SK-N-SH (cell line): ENCODE data around the gene COBLL1. TPM values are rescaled to one million over a fixed set of nuclear protein-coding genes. Genes with fewer than 3 reads are reported as not detected.

Experiments
- CTCF ChIA-PET: fragments of 300-600, 350-600 bp; formaldehyde crosslinking; extraction: SDS; loops from one replicate; lab custom pipeline; 2021; lab: Yijun Ruan, JAX
- POLR2A ChIA-PET: fragments of 350-600 bp; sonication (Branson Sonifier 250); formaldehyde crosslinking; extraction: SDS; loops from one replicate; lab custom pipeline; 2020; ENCODE audit warnings: antibody characterized with exemption, inconsistent platforms; lab: Yijun Ruan, JAX
- DNase-seq: peaks from one replicate; pipeline ENCODE4 v3.0.0; 2012
- H2AFZ ChIP-seq: fragments of 200-600 bp; sonication (generic); 2 replicates; pipeline ENCODE4 v1.8.1; 2016; ENCODE audit warnings: antibody characterized with exemption, mild to moderate bottlenecking, low read depth
- H3F3A ChIP-seq: fragments of 200-600 bp; sonication (generic); replicated peaks from 2 replicates; pipeline ENCODE3; 2016; ENCODE audit warnings: antibody characterized with exemption, mild to moderate bottlenecking; ENCODE audit not compliant: insufficient read depth
- H3K27ac ChIP-seq, 2 experiments: fragments of 200-500 bp in 1 of 2; fragments of 200-600 bp in 1 of 2; sonication (Bioruptor generic) in 1 of 2; sonication (generic), shearing (Covaris generic) in 1 of 2; 2 replicates each; pipeline versions ENCODE4 v1.5.1 to v1.6.1; 2014 to 2016; ENCODE audit warnings: low read depth in 2 of 2, inconsistent platforms in 1 of 2, low read length in 1 of 2, mild to moderate bottlenecking in 1 of 2, mixed read lengths in 1 of 2
- H3K27me3 ChIP-seq: fragments of 200-600 bp; sonication (generic), shearing (Covaris generic); 2 replicates; pipeline ENCODE4 v1.6.1; 2016; ENCODE audit warnings: mixed run types; ENCODE audit not compliant: insufficient read depth
- H3K36me3 ChIP-seq, 2 experiments: fragments of 200-500 bp in 1 of 2; fragments of 200-600 bp in 1 of 2; sonication (Bioruptor generic) in 1 of 2; sonication (generic) in 1 of 2; replicated peaks in 1 of 2; 2 replicates each; pipeline versions ENCODE3 to v1.5.1; 2014 to 2016; ENCODE audit warnings: low read length in 1 of 2, mild to moderate bottlenecking in 1 of 2; ENCODE audit not compliant: insufficient read depth in 2 of 2, control insufficient read depth in 1 of 2
- H3K4me1 ChIP-seq, 2 experiments: fragments of 200-500 bp in 1 of 2; fragments of 200-600 bp in 1 of 2; sonication (Bioruptor generic) in 1 of 2; sonication (generic), shearing (Covaris generic) in 1 of 2; 2 replicates each; pipeline versions ENCODE4 v1.5.1 to v1.6.1; 2014 to 2016; ENCODE audit warnings: low read depth in 1 of 2, low read length in 1 of 2, mixed run types in 1 of 2; ENCODE audit not compliant: insufficient read depth in 2 of 2, control insufficient read depth in 1 of 2
- H3K4me2 ChIP-seq: fragments of 200-600 bp; sonication (generic), shearing (Covaris generic); 2 replicates; pipeline ENCODE4 v1.6.1; 2017; ENCODE audit warnings: mixed run types
- H3K4me3 ChIP-seq, 2 experiments: fragments of 200-500 bp in 1 of 2; fragments of 200-600 bp in 1 of 2; sonication (Bioruptor generic) in 1 of 2; sonication (generic), shearing (Covaris generic) in 1 of 2; 2 replicates each; pipeline versions ENCODE4 v1.5.1 to v1.8.1; 2014 to 2016; ENCODE audit warnings: low read depth in 2 of 2, inconsistent platforms in 1 of 2, low read length in 1 of 2, mild to moderate bottlenecking in 1 of 2, mixed read lengths in 1 of 2, moderate library complexity in 1 of 2
- H3K79me2 ChIP-seq: fragments of 200-600 bp; sonication (generic); 2 replicates; pipeline ENCODE4 v1.8.1; 2017; ENCODE audit warnings: mild to moderate bottlenecking; ENCODE audit not compliant: insufficient read depth
- H3K9ac ChIP-seq: fragments of 200-600 bp; sonication (generic); 2 replicates; pipeline ENCODE4 v1.6.1; 2017; ENCODE audit warnings: mixed run types
- H3K9me2 ChIP-seq: fragments of 200-600 bp; sonication (generic); 2 replicates; pipeline ENCODE4 v1.6.1; 2017; ENCODE audit warnings: mixed run types
- H3K9me3 ChIP-seq: fragments of 200-600 bp; sonication (generic); 2 replicates; pipeline ENCODE4 v1.6.1; 2017; ENCODE audit warnings: mixed run types, mild to moderate bottlenecking, moderate library complexity
- H4K20me1 ChIP-seq: fragments of 200-600 bp; sonication (generic); 2 replicates; pipeline ENCODE4 v1.6.1; 2017; ENCODE audit warnings: mild to moderate bottlenecking, mixed run types; ENCODE audit not compliant: insufficient read depth
- CHD2 ChIP-seq: fragments of 150-350 bp; IDR thresholded peaks from 2 replicates; pipeline ENCODE4 v1.6.1; 2018; ENCODE audit warnings: low read length; ENCODE audit not compliant: partially characterized antibody
- ELF1 ChIP-seq: IDR thresholded peaks from 2 replicates; pipeline ENCODE4 v1.4.0; 2012
- EP300 ChIP-seq, 2 experiments: IDR thresholded peaks; 2 replicates each; pipeline versions ENCODE4 v1.4.0 to v1.6.1; 2012; ENCODE audit warnings: borderline replicate concordance in 1 of 2, low read depth in 1 of 2, low read length in 1 of 2
- FOSL2 ChIP-seq: IDR thresholded peaks from 2 replicates; pipeline ENCODE4 v1.4.0; 2012; ENCODE audit warnings: low read depth, mild to moderate bottlenecking, moderate library complexity, borderline replicate concordance
- FOXM1 ChIP-seq: IDR thresholded peaks from 2 replicates; pipeline ENCODE4 v1.4.0; 2012; ENCODE audit warnings: low read depth, mild to moderate bottlenecking
- JUND ChIP-seq: IDR thresholded peaks from 2 replicates; pipeline ENCODE4 v1.4.0; 2012
- MAX ChIP-seq: IDR thresholded peaks from 2 replicates; pipeline ENCODE4 v1.4.0; 2012; ENCODE audit warnings: low read depth
- MEF2A ChIP-seq: IDR thresholded peaks from 2 replicates; pipeline ENCODE4 v1.4.0; 2012; ENCODE audit warnings: low read depth, borderline replicate concordance
- MXI1 ChIP-seq: IDR thresholded peaks from 2 replicates; pipeline ENCODE4 v1.6.1; 2012; ENCODE audit warnings: mild to moderate bottlenecking, low read depth, low read length, improper control_type of control experiment
- NFIC ChIP-seq: IDR thresholded peaks from 2 replicates; pipeline ENCODE4 v1.4.0; 2012; ENCODE audit warnings: borderline replicate concordance
- PBX3 ChIP-seq: IDR thresholded peaks from 2 replicates; pipeline ENCODE4; 2012
- POLR2AphosphoS5 ChIP-seq: IDR thresholded peaks from 2 replicates; pipeline ENCODE4 v1.6.1; 2012; ENCODE audit warnings: low read depth, low read length
- RCOR1 ChIP-seq: fragments of 150-350 bp; IDR thresholded peaks from 2 replicates; pipeline ENCODE4 v1.6.1; 2017; ENCODE audit warnings: antibody characterized with exemption, low read length
- RFX5 ChIP-seq: IDR thresholded peaks from 2 replicates; pipeline ENCODE4 v1.6.1; 2012; ENCODE audit warnings: mild to moderate bottlenecking, improper control_type of control experiment, low read length
- RXRA ChIP-seq: IDR thresholded peaks from 2 replicates; pipeline ENCODE4 v1.4.0; 2012; ENCODE audit warnings: low read depth, mild to moderate bottlenecking, borderline replicate concordance
- SIN3A ChIP-seq: IDR thresholded peaks from 2 replicates; pipeline ENCODE4 v1.6.1; 2012; ENCODE audit warnings: low read depth, mild to moderate bottlenecking, low read length, moderate library complexity, borderline replicate concordance
- SMC3 ChIP-seq: IDR thresholded peaks from 2 replicates; pipeline ENCODE4 v1.6.1; 2012; ENCODE audit warnings: low read depth, low read length, improper control_type of control experiment
- TCF12 ChIP-seq: IDR thresholded peaks from 2 replicates; pipeline ENCODE4 v1.4.0; 2012
- TEAD4 ChIP-seq: IDR thresholded peaks from 2 replicates; pipeline ENCODE4 v1.4.0; 2012; ENCODE audit warnings: mild to moderate bottlenecking, borderline replicate concordance; ENCODE audit not compliant: insufficient read depth
- WGBS: methylation state at CpG from one replicate; pipeline ENCODE4 v1.1.6; 2017; ENCODE audit warnings: low lambda C conversion rate; 5-methylcytosine and 5-hydroxymethylcytosine counted together
- polyA plus RNA-seq, 3 experiments: library from polyadenylated mRNA; depleted of rRNA; stranded (reverse); fragments of >200 nt; gene quantifications; 2 replicates each; pipeline ENCODE4 v1.2.3, GENCODE V29; 2012

The COBLL1 gene
- polyA plus RNA-seq, 1 of the 3 experiments (the other 2 are of a cell fraction) = 3.1 TPM

GRCh38 chr2:164675027-164675426 lies 166.6 kb downstream of the COBLL1 start:
- no peak for DNase-seq
- no peaks in the 10 kb centered on the region for H4K20me1 ChIP-seq
- TF ChIP-seq MAX (no peak), POLR2AphosphoS5 (no peak), SIN3A (no peak), MXI1 (no peak), CHD2 (no peak), RFX5 (no peak)
- H3K79me2 ChIP-seq = no peaks in the 10 kb centered on the region
- H3K9me2 ChIP-seq = no peaks in the 10 kb centered on the region
- no peaks in the 10 kb centered on the region for H3K4me1 ChIP-seq
- H3K36me3 ChIP-seq = peaks cover 0 to 11% of the 10 kb centered on the region in 2 experiments
- H2AFZ ChIP-seq = no peak overlapping the region
- no peak overlapping the region for H3K9ac ChIP-seq
- no peak overlapping the region for H3K4me2 ChIP-seq
- CTCF ChIA-PET = no interaction called here
- H3F3A ChIP-seq = no peaks in the 10 kb centered on the region
- no peak overlapping the region for H3K27ac ChIP-seq
- 95% methylated on average over 2 of the region's 2 CpGs for WGBS
- H3K4me3 ChIP-seq = no peak overlapping the region
- peaks cover 5% of the 10 kb centered on the region; the same call in 1 of the 2 replicates for H3K9me3 ChIP-seq
- POLR2A ChIA-PET = no interaction called here
- H3K27me3 ChIP-seq = no peaks in the 10 kb centered on the region

GRCh38 chr2:164671664-164672396 lies 169.8 kb downstream of the COBLL1 start:
- no peaks in the 10 kb centered on the region for H3K9me3 ChIP-seq
- no peaks in the 10 kb centered on the region for H3K9me2 ChIP-seq
- H3K4me3 ChIP-seq = no peak overlapping the region
- H2AFZ ChIP-seq = no peak overlapping the region
- H4K20me1 ChIP-seq = no peaks in the 10 kb centered on the region
- no peaks in the 10 kb centered on the region for H3F3A ChIP-seq
- H3K27ac ChIP-seq = no peak overlapping the region; a peak in 1 of 4 replicates
- TF ChIP-seq ELF1 = no peak
- TF ChIP-seq SMC3 = no peak
- TF ChIP-seq RXRA = no peak
- no peak for TF ChIP-seq EP300 (IDR thresholded peaks at IDR 0.05; ENCODE audit: borderline replicate concordance in 1 of 2, low read depth in 1 of 2, low read length in 1 of 2)
- TF ChIP-seq TCF12 = no peak
- no peak for TF ChIP-seq TEAD4
- no peak for TF ChIP-seq PBX3
- TF ChIP-seq MEF2A = no peak
- TF ChIP-seq NFIC = no peak
- TF ChIP-seq POLR2AphosphoS5 = no peak
- no peak for TF ChIP-seq FOSL2
- TF ChIP-seq MAX = no peak
- no peak for TF ChIP-seq RCOR1
- TF ChIP-seq JUND = no peak
- no peak for TF ChIP-seq FOXM1
- no peaks in the 10 kb centered on the region for H3K36me3 ChIP-seq
- no peaks in the 10 kb centered on the region; a peak in 1 of 4 replicates for H3K4me1 ChIP-seq
- DNase-seq = no peak
- CTCF ChIA-PET = interaction anchor here (1.4 kb wide), 1 partner anchor 24 kb away, joined by 3 read pairs; no protein-coding TSS in a partner anchor
- no peak overlapping the region for H3K9ac ChIP-seq
- no peaks in the 10 kb centered on the region for H3K27me3 ChIP-seq
- 84% methylated on average over 4 of the region's 4 CpGs for WGBS
- no peak overlapping the region for H3K4me2 ChIP-seq
- POLR2A ChIA-PET = no interaction called here
- H3K79me2 ChIP-seq = no peaks in the 10 kb centered on the region
